Measurements from ENCODE around the gene OLIG2.

DNA sequence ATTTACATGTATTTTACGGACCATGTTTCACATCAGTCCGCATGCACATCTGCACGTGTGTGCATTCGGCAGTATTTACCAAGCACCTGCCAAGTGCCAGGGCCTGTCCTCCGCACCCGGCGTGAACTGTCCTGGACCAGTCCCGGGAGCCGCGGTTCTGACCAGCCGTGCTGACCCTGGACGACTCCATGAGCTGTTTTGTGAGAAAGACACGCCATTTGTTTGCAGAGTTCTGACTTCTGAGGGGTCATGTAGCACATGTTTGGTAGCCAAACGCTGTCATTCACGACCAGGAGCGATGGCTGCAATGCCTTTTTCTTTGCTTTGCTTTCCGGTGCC lies 3.3 kb upstream of the OLIG2 start:
- no peak for TF ChIP-seq POLR2A (IDR thresholded peaks at IDR 0.05)
- TF ChIP-seq CTCF (IDR thresholded peaks at IDR 0.05), result no peak
- no peak for TF ChIP-seq EP300 (IDR thresholded peaks at IDR 0.05)
- no peak for TF ChIP-seq POLR2AphosphoS5 (IDR thresholded peaks at IDR 0.05)
